Gastrocnemius medialis (tissue), 4 donors: ENCODE measurements around the gene PTPRB. TPM values are rescaled to one million over a fixed set of nuclear protein-coding genes. Genes with fewer than 3 reads are reported as not detected.

Experiments used
- ATAC-seq, 2 donors: fragments of 150-250 bp; one replicate each; pipeline ENCODE4 v1.9.1; 2016
- DNase-seq, 2 donors: peaks; one replicate each; pipeline ENCODE4 v3.0.0-alpha.2; 2019
- H3K27ac ChIP-seq, 4 donors: fragments of 200-600 bp; sonication (generic); 1 replicate in 1 of 4; 2 replicates in 3 of 4; pipeline ENCODE4 v1.5.1; 2016 to 2018; ENCODE audit warnings: mild to moderate bottlenecking in 2 of 4, moderate library complexity in 1 of 4
- H3K27me3 ChIP-seq, 3 donors: fragments of 200-600 bp; sonication (generic) in 2 of 3; 1 replicate in 1 of 3; 2 replicates in 2 of 3; pipeline versions ENCODE4 v1.5.1 to v1.6.0; 2016 to 2019; ENCODE audit warnings: mild to moderate bottlenecking in 1 of 3, moderate library complexity in 1 of 3
- H3K36me3 ChIP-seq, 2 donors: fragments of 200-600 bp; sonication (generic) in 1 of 2; one replicate each; pipeline ENCODE4 v1.5.1; 2017 to 2018
- H3K4me1 ChIP-seq, 2 donors: fragments of 200-600 bp; sonication (generic) in 1 of 2; one replicate each; pipeline ENCODE4 v1.5.1; 2016 to 2017; ENCODE audit warnings: mild to moderate bottlenecking in 2 of 2
- H3K4me3 ChIP-seq, 4 donors: fragments of 200-600 bp; sonication (generic) in 3 of 4; 1 replicate in 1 of 4; 2 replicates in 3 of 4; pipeline ENCODE4 v1.5.1; 2016 to 2019; ENCODE audit warnings: mild to moderate bottlenecking in 2 of 4
- H3K9me3 ChIP-seq, 3 donors: fragments of 200-600 bp; sonication (generic) in 2 of 3; 1 replicate in 1 of 3; 2 replicates in 2 of 3; pipeline ENCODE4 v1.5.1; 2016 to 2019
- POLR2A ChIP-seq, 2 donors: fragments of 450-650 bp; IDR thresholded peaks; one replicate each; pipeline ENCODE4 v1.6.1; 2017; ENCODE audit warnings: antibody characterized with exemption in 2 of 2, mild to moderate bottlenecking in 2 of 2, moderate library complexity in 2 of 2
- in situ Hi-C, 4 donors: fragments of 200-750 bp; cut with MboI; loops; one replicate each; pipeline versions ENCODE4 v1.15.0 to v1.8.0; 2017; ENCODE audit warnings: low sequenced_read_pairs in 4 of 4
- intact Hi-C: fragments of 100-400 bp; cut with DNase I; formaldehyde crosslinking; loops from one replicate; pipeline ENCODE4 v1.15.1; 2023; ENCODE audit warnings: low total_unique reads
- total RNA-seq, 4 donors: library from RNA; depleted of rRNA; stranded (reverse); fragments of >200 nt; gene quantifications; one replicate each; pipeline versions ENCODE4 v1.1.0 to v1.2.3, GENCODE V29; 2016
- TF ChIP-seq, protein P1 (sequence below), 5 experiments: fragments of 450-650 bp in 3 of 5; fragments of 200-600 bp in 2 of 5; sonication (generic) in 2 of 5; IDR thresholded peaks in 4 of 5; conservative IDR thresholded peaks in 1 of 5; 1 replicate in 4 of 5; 2 replicates in 1 of 5; pipeline ENCODE4 v1.5.1; 2016 to 2019; ENCODE audit warnings: antibody characterized with exemption in 5 of 5, mild to moderate bottlenecking in 3 of 5, moderate library complexity in 3 of 5

Gene PTPRB
- total RNA-seq, 4 donors from 2014 or later = 11.7 to 22.7 (median 15.9) TPM

DNA sequence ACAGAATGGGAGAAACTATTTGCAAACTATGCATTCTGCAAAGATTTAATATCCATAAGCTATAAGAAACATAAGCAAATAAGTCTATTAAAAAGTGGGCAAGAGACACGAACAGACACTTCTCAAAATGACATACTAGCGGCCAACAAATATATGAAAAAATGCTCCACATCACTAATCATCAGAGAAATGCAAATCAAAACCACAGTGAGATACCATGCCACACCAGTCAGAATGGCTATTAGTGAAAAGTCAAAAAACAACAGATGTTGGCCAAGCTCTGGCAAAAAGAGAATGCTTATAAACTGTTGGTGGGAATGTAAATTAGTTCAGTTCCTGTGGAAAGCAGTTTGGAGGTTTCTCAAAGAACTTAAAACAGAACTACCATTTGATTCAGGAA lies 149.8 kb downstream of the PTPRB start:
- in situ Hi-C loops (no loop called here), intact Hi-C loops (no loop called here)
- no peak for TF ChIP-seq POLR2A (IDR thresholded peaks at IDR 0.05)
- TF ChIP-seq, protein P1, sequence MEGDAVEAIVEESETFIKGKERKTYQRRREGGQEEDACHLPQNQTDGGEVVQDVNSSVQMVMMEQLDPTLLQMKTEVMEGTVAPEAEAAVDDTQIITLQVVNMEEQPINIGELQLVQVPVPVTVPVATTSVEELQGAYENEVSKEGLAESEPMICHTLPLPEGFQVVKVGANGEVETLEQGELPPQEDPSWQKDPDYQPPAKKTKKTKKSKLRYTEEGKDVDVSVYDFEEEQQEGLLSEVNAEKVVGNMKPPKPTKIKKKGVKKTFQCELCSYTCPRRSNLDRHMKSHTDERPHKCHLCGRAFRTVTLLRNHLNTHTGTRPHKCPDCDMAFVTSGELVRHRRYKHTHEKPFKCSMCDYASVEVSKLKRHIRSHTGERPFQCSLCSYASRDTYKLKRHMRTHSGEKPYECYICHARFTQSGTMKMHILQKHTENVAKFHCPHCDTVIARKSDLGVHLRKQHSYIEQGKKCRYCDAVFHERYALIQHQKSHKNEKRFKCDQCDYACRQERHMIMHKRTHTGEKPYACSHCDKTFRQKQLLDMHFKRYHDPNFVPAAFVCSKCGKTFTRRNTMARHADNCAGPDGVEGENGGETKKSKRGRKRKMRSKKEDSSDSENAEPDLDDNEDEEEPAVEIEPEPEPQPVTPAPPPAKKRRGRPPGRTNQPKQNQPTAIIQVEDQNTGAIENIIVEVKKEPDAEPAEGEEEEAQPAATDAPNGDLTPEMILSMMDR (IDR thresholded peaks at IDR 0.05 in 4 of 5, conservative IDR thresholded peaks at IDR 0.05 in 1 of 5) = no peak
- H3K9me3 ChIP-seq = peaks cover 0 to 4% (median 0%) of the 10 kb centered on the region in 3 donors
- no peak overlapping the region for H3K4me3 ChIP-seq
- no peaks in the 10 kb centered on the region for H3K27me3 ChIP-seq
- DNase-seq = no peak
- H3K36me3 ChIP-seq = no peaks in the 10 kb centered on the region
- H3K27ac ChIP-seq = no peak overlapping the region
- no peak for ATAC-seq
- H3K4me1 ChIP-seq = no peaks in the 10 kb centered on the region

DNA sequence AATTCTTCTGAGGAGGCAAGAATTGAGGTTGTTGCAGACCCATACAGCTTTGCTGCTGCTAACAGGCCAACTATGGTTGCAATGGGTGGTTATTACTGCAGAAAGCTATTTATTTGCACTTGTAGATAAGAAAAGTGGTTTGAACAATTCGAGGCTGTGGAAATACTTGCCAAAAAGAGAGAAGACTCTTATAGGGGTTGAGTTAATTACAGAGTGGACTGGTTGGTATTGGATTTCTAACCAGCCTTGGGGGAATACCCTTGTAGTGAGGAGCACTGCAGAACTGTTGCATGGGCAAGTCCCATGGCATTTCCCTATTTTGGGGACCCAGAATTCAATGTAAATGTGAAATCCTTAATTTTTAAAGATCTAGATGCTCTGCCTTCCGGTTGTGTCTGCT lies 150.6 kb downstream of the PTPRB start:
- Histone ChIP-seq H3K4me1 (no peaks in the 10 kb centered on the region), H3K9me3 (peaks cover 0 to 4% (median 0%) of the 10 kb centered on the region in 3 donors), H3K27ac (no peak overlapping the region), H3K36me3 (no peaks in the 10 kb centered on the region), H3K27me3 (no peaks in the 10 kb centered on the region), H3K4me3 (no peak overlapping the region)
- intact Hi-C loops = no loop called here
- in situ Hi-C loops = no loop called here
- no peak for DNase-seq
- TF ChIP-seq POLR2A (IDR thresholded peaks at IDR 0.05) = no peak
- TF ChIP-seq, protein P1 (IDR thresholded peaks at IDR 0.05 in 4 of 5, conservative IDR thresholded peaks at IDR 0.05 in 1 of 5) = no peak
- ATAC-seq = no peak

DNA sequence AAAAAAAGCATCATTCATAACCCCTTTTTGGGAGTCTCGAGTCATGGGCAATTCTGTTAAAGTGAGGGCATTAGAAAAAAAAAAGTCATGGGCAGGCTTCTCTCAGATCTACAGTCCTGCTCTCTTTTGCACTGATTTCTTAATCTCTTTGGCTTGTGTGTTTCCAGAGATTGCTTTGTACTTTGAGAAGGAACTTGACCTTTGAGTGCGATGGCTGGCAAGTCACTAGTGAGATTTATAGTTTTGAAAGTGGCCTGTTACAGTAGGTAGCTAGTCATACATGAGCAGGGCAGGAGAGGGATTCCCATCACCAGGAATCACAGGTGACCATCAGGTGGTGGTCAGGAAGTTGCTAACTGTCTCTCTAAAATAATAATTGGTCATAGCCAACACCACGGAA lies 151.5 kb downstream of the PTPRB start:
- no peak for DNase-seq
- intact Hi-C loops (no loop called here), in situ Hi-C loops (no loop called here)
- Histone ChIP-seq H3K27me3 (no peaks in the 10 kb centered on the region), H3K27ac (no peak overlapping the region), H3K4me1 (no peaks in the 10 kb centered on the region), H3K9me3 (peaks cover 0 to 4% (median 0%) of the 10 kb centered on the region in 3 donors), H3K4me3 (no peak overlapping the region), H3K36me3 (no peaks in the 10 kb centered on the region)
- ATAC-seq = no peak
- TF ChIP-seq, protein P1 (IDR thresholded peaks at IDR 0.05 in 4 of 5, conservative IDR thresholded peaks at IDR 0.05 in 1 of 5) = no peak
- TF ChIP-seq POLR2A (IDR thresholded peaks at IDR 0.05) = no peak

DNA sequence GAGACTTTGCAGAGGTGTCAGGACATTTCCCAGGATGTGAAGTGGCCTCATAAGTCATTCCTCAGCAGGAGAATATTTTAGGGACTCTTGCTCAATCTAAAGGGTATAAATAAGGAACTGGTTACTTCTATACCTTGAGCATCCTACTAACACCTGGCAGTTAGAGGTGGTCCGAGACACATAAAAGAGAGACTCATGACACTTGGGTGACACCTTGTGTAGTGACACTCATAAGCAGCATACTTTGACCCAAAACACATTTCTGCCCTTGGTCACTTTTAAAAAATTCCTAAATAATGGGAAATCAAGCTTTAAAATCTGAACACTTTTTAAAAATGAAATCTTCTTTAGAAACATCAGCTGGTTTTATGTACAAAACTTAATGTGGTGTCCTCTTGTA lies 152.8 kb downstream of the PTPRB start:
- DNase-seq = no peak
- H3K4me3 ChIP-seq = no peak overlapping the region
- TF ChIP-seq, protein P1 (IDR thresholded peaks at IDR 0.05 in 4 of 5, conservative IDR thresholded peaks at IDR 0.05 in 1 of 5) = no peak
- TF ChIP-seq POLR2A (IDR thresholded peaks at IDR 0.05) = no peak
- in situ Hi-C loops = no loop called here
- no peaks in the 10 kb centered on the region for H3K4me1 ChIP-seq
- H3K36me3 ChIP-seq = no peaks in the 10 kb centered on the region
- no peaks in the 10 kb centered on the region for H3K27me3 ChIP-seq
- no peak for ATAC-seq
- intact Hi-C loops = no loop called here
- H3K27ac ChIP-seq = no peak overlapping the region
- peaks cover 0 to under 1% (median 0%) of the 10 kb centered on the region in 3 donors for H3K9me3 ChIP-seq

DNA sequence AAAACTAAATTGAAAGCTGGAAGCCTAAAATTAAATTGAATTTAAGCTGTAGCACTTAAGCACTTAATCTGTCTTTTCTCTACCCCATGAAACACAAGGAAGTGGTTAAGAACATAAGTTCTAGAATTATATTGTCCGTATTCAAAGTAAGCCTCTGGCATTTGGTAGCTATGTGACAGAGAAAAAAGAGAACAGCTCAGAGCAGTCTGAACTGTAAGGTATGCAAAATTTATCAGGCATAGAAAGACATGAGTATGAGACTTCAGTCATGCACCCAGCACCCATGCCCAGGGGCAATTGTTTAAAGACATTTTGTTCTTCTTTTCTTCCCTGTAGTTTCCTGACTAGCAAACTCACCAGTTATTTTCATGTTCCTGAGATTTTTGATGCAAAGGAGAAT lies 154.5 kb downstream of the PTPRB start:
- in situ Hi-C loops = no loop called here
- no peak for ATAC-seq
- H3K4me3 ChIP-seq = no peak overlapping the region
- TF ChIP-seq POLR2A (IDR thresholded peaks at IDR 0.05) = no peak
- TF ChIP-seq, protein P1 (IDR thresholded peaks at IDR 0.05 in 4 of 5, conservative IDR thresholded peaks at IDR 0.05 in 1 of 5) = no peak
- H3K9me3 ChIP-seq = no peaks in the 10 kb centered on the region
- H3K4me1 ChIP-seq = no peaks in the 10 kb centered on the region
- intact Hi-C loops = no loop called here
- H3K27me3 ChIP-seq = no peaks in the 10 kb centered on the region
- no peak for DNase-seq
- H3K36me3 ChIP-seq = no peaks in the 10 kb centered on the region
- no peak overlapping the region for H3K27ac ChIP-seq
